NCI-H187 treated with DMSO at 0.1 percent for 48 hours (cell line): Measurements from ENCODE around the gene JDP2.
A peak's percentile ranks its signal among the peaks of the same experiment; 100 is the strongest.
"Not testable (repeated sequence)": the region's sequence is repeated elsewhere in the genome, so short reads cannot be mapped to it uniquely, and the experiment has no call there.

Experiments used
- DNase-seq: peaks from one replicate; lab custom pipeline; 2025; lab: John Stamatoyannopoulos, UW

JDP2 gene, protein sequence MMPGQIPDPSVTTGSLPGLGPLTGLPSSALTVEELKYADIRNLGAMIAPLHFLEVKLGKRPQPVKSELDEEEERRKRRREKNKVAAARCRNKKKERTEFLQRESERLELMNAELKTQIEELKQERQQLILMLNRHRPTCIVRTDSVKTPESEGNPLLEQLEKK

DNA sequence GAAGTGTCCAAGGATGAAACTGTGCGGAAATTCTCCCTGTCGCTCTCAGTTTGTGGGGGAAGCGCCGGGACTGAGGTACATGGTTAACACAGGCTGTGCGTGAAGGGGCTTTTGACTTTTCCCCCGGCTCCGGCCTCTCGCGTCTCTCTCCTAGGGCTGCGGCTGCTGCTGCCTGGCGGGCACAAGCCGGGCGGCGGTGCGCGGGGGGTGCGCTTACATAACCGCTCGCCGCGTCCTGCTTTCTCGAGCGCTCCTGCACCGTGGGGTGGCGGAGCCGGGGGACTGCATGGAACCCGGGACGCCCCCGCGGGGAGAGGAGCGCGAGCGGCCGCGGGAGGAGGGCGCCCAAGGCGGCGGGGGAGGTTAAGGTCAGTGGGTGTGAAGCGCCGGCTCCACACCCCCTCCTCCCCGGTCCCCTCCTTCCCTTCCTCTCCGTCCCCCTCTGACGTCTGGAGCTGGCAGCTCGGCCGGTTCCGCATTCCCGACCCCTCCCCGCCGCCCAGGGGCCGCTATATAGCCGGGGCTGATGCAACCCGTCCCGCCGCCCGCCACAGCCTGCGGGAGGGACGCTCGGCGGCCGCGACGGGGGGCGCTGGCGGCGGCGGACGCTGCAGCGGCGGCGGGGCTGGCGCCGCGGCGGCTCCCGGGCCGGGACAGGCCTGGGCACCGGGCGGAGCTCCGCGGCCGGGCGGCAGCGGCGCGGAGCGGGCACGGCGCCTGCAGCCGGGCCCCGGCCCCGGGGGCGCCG, at the start of gene JDP2:
TSS of gene JDP2 (plus strand) at position 541 of the 748 bp plus-strand sequence. CDS start 9,899 bp downstream, outside the sequence.
- no peak for DNase-seq

DNA sequence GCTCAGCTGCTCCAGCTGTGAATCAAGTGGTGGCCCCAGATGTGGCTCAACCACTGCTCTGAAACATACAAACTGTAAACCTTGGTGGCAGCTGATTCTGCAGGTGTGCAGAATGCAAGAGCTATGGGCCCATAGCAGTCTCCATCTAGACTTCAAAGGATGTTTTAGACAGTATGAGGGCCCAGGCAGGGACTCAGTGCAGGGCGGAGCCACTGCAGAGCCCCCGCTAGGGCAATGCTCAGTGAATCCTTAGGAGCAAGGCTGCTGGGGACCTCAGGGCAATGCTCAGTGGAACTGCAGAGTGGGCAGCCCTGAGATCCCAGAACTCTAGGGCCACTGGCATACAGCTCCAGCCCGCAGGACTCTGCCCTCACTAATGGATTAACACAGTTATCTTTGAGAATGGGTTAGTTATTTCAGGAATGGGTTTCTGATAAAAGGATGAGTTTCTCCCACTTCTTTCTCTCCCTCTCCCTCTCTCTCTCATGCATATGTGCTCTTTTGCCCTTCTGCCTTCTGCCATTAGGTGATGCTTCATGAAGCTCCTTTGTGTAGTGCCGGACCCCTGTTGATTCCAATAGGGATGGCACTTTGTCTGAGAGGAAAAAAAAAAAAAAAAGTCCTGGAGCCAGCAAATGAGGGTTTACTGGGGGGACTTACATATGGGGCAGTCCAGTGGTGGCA, 48.4 kb upstream of the JDP2 start:
- no peak for DNase-seq

DNA sequence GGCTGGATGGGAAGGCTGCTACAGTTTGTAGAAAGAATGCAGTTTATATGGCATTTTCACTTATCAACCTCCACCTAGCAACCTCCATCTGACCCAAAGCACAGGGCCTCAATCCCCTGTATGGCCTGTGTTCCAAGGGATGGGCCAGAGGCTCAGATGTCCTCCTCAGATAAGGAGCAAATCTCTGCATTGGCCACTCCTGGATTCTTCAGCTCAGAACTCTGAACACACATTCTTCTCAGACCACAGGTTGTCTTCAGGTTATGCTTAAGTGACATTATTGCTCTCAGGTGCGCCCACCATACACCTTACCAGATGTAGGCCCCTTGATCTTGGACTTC, 47.9 kb upstream of the JDP2 start:
- no peak for DNase-seq

DNA sequence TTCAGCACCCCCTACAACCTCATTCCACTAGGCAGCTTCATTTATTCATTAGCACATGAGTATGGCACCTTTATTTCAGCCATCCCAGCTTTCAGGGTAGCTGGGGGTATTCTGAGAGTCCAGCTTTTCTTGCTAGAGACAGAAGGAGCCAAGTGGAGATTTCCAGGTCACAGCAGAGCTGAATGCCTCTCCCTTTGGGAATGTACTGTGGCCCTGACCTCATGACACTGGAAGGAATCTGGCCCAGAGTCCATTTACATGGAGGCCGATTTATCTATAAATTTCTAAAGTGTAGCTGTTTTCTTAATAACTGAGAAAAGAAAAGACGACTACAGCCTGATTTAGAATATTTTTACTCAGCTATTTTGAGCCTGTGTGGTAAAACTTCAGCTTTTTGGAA, 47.2 kb upstream of the JDP2 start:
- DNase-seq = no peak

DNA sequence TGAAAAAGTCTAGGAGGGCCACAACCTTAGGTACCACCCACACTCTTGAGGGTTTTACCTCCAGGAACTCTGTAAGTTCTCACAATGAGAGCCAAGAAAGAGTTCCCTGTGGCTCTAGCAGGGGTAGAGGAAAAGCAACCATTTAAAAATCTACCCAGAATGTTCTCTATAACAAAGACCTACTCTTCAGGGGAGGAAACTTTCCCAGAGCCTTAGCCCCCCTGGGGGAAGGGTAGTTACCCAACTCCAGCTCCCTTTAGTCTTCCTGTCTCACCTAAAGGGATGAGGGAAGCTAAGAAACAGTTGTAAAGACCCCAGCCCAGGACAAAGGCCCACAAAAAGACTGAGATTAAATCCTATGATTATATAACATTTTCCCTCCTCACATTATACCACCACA, 46.2 kb upstream of the JDP2 start:
- DNase-seq = no peak

DNA sequence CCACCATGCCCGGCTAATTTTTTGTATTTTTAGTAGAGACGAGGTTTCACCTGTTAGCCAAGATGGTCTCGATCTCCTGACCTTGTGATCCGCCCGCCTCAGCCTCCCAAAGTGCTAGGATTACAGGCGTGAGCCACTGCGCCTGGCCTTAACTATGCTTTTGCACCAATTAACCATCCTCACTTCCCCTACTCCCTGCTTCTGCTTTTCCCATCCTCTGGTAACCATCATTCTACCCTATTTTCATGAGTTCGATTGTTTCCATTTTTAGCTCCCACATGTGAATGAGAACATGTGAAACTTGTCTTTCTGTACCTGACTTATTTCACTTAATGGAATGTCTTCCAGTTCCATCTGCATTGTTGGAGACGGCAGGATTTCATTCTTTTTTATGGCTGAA, 44.6 kb upstream of the JDP2 start:
- not testable (repeated sequence) for DNase-seq

DNA sequence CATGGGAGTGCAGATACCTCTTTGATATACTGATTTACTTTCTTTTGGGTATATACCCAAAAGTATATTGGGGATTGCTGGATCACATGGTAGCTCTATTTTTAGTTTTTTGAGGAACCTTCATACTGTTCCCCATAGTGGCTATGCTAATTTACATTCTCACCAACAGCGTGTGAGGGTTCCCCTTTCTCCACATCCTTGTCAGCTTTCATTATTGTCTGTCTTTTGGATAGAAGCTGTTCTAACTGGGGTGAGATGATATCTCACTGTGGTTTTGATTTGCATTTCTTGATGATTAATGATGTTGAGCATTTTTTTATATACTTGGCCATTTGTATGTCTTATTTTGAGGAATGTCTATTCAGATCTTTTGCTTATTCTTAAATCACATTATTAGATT, 44.1 kb upstream of the JDP2 start:
- no peak for DNase-seq

DNA sequence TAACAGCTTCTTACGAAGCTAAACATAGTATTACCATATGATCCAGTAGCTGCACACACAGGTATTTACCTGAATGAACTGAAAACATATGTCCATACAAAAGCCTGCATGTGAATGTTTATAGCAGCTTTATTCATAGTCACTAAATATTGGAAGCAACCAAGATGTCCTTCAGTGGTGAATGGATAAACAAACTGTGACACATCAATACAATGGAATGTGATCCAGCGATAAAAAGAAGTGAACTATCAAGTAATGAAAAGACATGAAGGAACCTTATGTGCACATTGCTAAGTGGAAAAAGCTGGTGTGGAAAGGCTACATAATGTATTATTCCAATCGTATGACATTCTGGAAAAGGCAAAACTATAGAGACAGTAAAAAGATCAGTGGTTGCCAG, 38.1 kb upstream of the JDP2 start:
- DNase-seq = no peak

DNA sequence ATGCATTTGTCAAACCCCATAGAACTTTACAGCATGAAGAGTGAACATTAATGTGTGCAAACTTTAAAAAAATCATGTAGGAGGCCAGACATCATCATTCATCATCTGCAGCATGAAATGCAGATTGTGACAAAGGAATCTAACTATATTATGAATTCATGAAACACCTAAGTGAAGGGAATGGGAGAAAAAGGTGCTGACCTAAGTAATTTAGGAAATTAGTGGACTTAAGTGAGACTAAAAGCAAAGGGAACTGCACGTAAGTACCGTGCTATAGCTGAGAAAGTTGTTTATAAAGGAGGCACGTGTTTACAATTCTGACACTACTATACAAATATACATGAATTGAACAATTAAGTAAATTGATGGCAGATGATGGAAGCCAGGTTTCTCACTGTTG, 37.6 kb upstream of the JDP2 start:
- DNase-seq = no peak

DNA sequence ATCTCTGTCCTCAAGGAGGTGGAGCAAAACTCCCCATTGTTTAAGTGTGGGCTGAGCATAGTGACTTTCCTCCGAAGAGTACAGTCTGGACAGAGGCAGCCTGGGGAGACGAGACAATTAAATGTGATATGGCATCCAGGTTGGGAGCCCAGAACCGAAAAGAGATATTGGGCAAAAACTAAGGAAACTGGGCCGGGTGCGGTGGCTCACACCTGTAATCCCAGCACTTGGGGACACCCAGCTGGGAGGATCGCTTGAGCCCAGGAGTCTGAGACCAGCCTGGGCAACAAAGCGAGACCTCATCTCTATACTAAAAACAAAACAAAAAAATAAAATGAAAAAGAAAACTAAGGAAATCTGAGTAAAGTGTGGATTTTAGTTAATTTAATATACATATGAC, 35.9 kb upstream of the JDP2 start:
- no peak for DNase-seq

DNA sequence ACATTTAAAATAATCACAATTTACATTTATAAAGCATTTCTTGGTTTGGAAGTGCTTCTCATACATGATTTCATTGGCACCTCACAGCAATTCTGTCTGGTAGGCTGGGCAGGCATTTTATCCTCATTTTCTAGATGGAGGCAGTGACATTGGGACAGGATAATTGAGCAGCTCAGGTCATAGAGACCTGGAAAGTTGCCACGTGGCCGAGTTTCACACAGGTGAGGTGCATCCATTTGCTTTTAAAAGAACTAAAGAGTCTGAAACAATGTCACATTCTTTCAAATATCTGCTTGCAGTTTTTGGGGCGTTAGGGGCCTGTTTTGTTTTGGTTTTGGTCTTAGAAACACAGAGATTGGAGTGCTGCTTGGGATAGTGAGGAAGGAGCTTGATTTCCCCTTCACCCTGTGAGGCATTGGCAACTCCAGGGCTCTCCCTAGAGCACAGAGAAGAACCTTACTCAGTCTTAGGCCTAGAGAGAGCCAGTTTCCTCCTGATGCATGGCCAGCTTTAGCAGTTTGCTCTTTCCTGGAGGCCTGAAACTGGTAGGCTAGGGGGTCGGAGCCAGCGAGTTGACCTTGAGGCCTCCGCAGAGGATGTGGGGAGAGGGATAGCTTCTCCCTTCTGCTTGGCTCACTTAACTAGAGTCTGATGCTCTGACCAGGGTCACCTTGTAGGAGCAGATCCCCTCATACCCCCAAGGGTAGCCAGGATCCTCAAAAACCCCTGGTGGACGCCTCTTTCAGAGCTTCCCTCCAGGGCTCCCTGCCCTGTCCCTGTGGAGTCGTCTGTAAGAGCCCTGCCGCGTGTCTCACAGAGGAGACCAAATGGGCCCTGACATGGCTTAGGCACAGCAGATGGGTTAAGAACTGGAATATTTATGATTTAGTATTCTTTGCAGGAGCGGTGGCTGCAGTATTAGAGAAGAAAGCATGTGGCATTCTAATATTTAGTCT, 34.9 kb upstream of the JDP2 start:
- DNase-seq = no peak

DNA sequence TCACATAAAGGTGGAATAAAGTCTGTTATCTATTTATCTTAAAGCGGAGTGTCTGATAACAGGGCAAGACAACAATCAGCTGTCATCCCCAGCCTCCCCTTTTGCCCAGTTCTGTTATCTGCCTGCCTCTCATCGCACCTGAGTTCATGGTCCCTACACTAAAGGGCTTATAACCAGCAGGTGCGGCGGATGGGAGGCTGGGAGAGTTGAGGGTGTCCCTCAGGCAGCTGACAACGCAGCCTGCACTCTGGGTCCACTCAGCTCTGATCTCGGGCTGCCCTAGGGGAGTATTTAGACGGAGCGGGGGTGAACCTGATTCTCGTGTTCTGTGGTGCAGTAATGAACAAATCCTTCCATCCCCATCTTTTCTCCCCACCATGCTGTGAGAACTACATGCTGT, 34.0 kb upstream of the JDP2 start:
- no peak for DNase-seq

DNA sequence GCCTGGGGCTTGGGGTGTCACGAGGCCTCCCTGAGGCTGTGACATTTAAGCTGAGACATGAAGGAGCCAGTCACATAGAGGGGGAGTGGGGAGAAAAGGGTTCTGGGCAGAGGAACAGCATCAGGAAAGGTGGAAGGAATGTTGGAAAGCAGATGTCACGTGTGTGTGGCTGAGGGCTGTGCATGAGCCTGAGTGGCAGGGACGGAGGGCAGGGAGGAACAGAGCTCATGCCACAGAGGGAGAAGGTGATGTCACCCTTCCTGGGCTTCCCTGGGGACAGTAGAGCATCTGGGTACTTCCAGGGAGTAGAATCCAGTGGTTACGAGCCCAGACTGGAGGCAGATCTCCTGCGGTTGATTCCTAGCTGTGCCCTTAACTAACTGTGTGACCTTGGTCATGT, 32.0 kb upstream of the JDP2 start:
- DNase-seq = no peak

DNA sequence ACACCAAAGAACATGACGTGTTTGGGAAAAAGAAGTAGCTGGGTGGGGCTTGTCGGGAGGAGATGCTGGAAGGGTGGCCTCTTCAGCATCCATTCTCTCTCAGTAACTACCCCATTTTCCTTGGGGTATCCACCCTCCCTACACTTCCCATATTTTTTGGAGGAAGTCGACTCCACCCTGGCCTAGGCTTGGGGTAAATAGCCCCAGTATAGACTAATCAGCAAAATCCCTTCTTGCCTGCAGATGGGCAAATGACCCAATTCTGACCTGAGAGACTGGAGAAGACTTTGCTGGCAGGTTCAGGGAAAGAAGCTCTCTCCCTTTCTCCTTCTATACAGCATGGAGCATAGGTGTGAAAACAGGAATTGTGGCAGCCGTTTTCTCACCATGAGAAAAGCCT, 28.5 kb upstream of the JDP2 start:
- no peak for DNase-seq

DNA sequence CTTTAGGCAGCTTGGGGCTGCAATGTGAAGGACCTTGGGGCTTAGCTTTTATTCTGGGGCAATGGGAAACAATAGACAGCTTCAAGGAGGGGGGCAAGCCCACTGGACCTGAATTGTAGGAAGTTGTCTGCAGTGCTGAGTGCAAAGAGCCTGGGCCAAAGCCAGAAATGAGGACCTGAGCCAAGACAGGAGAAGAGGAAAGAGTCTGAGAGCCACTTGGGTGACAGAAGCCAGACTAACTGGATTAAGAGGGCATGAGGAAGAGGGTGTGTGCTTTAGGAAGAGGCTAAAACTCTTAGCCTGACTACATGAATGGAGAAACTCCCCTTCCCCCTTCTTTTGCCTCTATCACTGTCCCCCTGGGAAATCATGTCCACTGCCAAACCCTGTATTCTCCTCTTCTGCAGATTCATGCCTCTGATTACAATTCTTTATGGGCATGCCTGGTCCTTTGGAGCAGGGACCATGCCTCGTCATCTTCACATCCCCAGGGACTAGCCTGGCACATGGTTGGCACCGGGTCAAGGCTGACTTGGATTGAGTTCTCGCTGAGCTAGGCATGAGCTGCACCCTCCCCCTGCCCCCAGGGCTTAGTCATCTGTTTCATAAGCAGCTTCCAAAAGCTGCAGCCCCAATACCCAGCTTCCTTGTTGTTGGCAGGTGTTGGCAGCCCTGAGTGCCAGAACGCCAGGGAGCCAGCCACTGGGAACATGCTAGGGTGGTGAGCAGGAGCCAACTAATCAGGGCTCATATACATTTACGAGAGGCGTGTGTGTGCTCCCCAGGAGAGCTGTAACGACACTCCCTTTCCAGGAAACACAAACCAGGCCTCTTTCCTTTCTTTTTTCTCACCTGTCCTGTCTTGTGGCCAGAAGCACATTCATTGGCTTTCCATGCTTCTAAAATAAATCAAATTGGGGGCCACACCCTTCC, 27.7 kb upstream of the JDP2 start:
- DNase-seq = peak; percentile 88

DNA sequence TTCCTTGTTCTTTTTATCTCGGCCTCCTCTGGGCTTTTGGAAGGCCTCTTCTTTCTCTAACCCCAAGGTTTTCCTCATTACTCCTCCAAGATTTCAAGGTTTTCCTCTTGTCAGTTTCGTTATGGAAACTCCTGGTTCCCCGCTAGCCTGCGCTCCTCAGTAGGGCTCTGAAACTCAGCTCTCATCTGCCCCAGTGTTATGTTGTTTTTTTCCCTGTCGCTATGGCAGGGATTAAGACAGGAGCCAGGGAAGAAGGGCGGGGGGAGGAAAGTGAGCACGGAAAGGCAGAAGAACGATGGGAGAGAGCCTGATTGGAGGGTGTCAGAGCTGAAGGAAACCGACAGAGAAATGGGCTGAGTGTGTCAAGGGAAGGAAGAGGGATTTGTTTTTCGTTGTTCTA, 26.5 kb upstream of the JDP2 start:
- no peak for DNase-seq

DNA sequence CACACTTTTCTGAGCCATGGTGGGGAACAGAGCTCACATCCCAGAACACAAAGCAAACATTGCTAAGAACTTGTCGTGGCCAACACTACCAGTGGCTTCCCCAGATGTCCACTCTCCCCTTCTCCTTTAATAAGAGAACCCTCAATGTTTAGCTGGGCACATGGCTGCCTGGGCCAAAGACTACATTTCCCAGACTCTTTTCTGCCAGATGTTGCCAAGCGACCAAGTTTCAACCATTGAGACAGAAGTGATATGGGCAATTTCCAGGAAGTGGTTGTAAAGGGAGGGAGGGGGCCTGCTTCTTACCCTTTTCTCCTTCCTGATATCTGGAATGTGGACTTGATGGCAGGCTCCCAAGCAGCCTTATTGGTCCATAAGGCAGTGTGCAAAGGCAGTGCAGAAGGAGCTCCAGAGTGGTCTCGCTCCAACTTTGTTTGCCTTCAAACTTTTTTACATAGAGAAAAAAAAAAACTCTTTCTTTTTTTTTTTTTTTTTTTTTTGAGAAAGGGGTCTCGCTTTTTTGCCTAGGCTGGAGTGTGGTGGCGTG, 24.9 kb upstream of the JDP2 start:
- no peak for DNase-seq

DNA sequence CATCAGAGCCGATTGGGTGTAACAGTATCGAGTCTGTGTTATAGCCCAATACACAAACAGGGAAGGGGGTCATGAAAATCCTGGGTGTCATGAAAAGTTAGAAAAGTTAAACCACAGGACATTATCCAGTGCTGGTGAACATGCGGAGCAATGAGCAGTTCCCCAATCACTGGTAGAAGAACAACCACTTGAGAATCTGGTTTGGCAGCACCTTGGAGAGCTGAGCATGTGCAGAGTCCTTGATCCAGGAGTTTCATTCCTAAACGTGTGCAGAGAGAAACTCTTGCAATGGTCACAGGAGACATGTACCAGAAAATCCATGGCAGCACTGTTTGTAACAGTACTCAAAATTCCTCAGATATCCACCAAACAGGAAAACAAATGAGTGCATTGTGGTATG, 23.0 kb upstream of the JDP2 start:
- DNase-seq = no peak

DNA sequence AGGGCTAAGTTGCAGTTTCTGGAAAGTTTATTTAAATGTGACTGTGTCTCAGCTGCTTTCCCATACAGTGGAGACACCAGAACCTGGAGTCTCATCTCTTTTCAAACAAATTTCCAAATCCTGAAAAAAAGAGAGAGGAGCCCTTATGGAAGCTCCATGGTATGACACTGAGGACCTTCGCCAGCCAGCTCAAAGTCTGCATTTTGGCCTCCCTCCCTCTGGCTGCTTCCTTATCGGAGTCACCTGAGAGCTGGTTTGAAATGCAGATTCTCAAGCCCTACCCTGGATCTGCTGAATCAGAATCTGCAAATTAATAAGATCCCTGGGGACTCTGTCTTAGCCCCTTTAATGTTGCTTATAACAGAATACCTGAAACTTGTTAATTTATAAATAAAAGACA, 21.7 kb upstream of the JDP2 start:
- no peak for DNase-seq

DNA sequence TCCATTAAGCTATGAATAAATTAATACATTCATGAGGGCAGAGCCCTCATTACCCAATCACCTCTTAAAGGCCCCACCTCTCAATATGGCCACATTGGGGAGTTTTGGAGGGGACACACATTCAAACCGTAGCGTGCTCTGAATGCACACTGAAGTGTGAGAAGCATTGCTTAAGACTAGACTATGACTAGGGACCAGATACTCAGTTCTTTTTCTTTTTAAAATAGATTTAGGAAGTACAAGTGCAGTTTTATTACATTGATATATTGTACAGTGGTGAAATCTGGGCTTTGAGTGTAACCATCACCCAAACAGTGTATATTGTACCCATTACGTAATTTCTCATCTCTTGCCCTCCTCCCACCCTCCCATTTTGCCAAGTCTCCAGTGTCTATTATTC, 21.0 kb upstream of the JDP2 start:
- no peak for DNase-seq
